DOHH2 (cell line): ENCODE data around the gene HIVEP2.

Experiments
- H3F3A ChIP-seq: fragments of 200-600 bp; sonication (generic), shearing (Covaris generic); 2 replicates; pipeline ENCODE4 v1.6.0; 2016; ENCODE audit warnings: antibody characterized with exemption, mild to moderate bottlenecking; ENCODE audit not compliant: control insufficient read depth, insufficient read depth
- H3K27ac ChIP-seq: fragments of 200-600 bp; sonication (generic); 2 replicates; pipeline ENCODE4 v1.5.1; 2014; ENCODE audit warnings: low read depth, mild to moderate bottlenecking, low read length, moderate library complexity
- H3K27me3 ChIP-seq: fragments of 200-600 bp; sonication (generic); 2 replicates; pipeline ENCODE4 v1.6.1; 2014; ENCODE audit warnings: mild to moderate bottlenecking, low read length, mixed read lengths; ENCODE audit not compliant: control insufficient read depth
- H3K36me3 ChIP-seq: fragments of 200-600 bp; sonication (generic); 2 replicates; pipeline ENCODE4 v1.6.1; 2014; ENCODE audit warnings: mild to moderate bottlenecking, low read length, moderate library complexity, mixed read lengths; ENCODE audit not compliant: control insufficient read depth
- H3K4me1 ChIP-seq: fragments of 200-600 bp; sonication (generic); 2 replicates; pipeline ENCODE4 v1.6.1; 2014; ENCODE audit warnings: mild to moderate bottlenecking, low read length, mixed read lengths; ENCODE audit not compliant: control insufficient read depth
- H3K4me2 ChIP-seq: fragments of 200-600 bp; sonication (generic); 2 replicates; pipeline ENCODE4 v1.6.0; 2014; ENCODE audit warnings: mild to moderate bottlenecking, low read length, moderate library complexity
- H3K4me3 ChIP-seq: fragments of 200-600 bp; sonication (generic); 2 replicates; pipeline ENCODE4 v1.5.1; 2014; ENCODE audit warnings: mild to moderate bottlenecking, low read length, mixed read lengths
- H3K79me2 ChIP-seq: fragments of 200-600 bp; sonication (generic); 2 replicates; pipeline ENCODE4 v1.6.1; 2014; ENCODE audit warnings: mild to moderate bottlenecking, low read length, mixed read lengths; ENCODE audit not compliant: control insufficient read depth
- H3K9me2 ChIP-seq: fragments of 200-600 bp; sonication (generic); replicated peaks from 2 replicates; pipeline ENCODE4 v1.6.1; 2014; ENCODE audit warnings: mild to moderate bottlenecking, low read length, mixed read lengths; ENCODE audit not compliant: control insufficient read depth
- H3K9me3 ChIP-seq: fragments of 200-600 bp; sonication (generic); 2 replicates; pipeline ENCODE4 v1.6.1; 2014; ENCODE audit warnings: antibody characterized with exemption, low read length, mixed read lengths; ENCODE audit not compliant: control insufficient read depth, insufficient read depth
- H4K20me1 ChIP-seq: fragments of 200-600 bp; sonication (generic); 2 replicates; pipeline ENCODE4 v1.6.0; 2014; ENCODE audit warnings: low read depth, mild to moderate bottlenecking, antibody characterized with exemption, low read length, moderate library complexity; ENCODE audit not compliant: control insufficient read depth, insufficient read depth
- EZH2phosphoT487 ChIP-seq: fragments of 200-600 bp; sonication (generic); IDR thresholded peaks from 2 replicates; pipeline ENCODE4 v1.6.1; 2017; ENCODE audit warnings: borderline replicate concordance, mild to moderate bottlenecking, antibody characterized with exemption, low read length, moderate library complexity, mixed read lengths
- TF ChIP-seq, protein P1 (sequence below): fragments of 200-600 bp; sonication (generic); IDR thresholded peaks from one replicate; pipeline ENCODE4 v1.5.1; 2014; ENCODE audit warnings: antibody characterized with exemption, mild to moderate bottlenecking, low read depth, low read length; ENCODE audit not compliant: poor library complexity, severe bottlenecking

HIVEP2 gene

GRCh38 chr6:142708651-142709050, 236.3 kb downstream of the HIVEP2 start:
- TF ChIP-seq EZH2phosphoT487 = no peak
- TF ChIP-seq, protein P1, sequence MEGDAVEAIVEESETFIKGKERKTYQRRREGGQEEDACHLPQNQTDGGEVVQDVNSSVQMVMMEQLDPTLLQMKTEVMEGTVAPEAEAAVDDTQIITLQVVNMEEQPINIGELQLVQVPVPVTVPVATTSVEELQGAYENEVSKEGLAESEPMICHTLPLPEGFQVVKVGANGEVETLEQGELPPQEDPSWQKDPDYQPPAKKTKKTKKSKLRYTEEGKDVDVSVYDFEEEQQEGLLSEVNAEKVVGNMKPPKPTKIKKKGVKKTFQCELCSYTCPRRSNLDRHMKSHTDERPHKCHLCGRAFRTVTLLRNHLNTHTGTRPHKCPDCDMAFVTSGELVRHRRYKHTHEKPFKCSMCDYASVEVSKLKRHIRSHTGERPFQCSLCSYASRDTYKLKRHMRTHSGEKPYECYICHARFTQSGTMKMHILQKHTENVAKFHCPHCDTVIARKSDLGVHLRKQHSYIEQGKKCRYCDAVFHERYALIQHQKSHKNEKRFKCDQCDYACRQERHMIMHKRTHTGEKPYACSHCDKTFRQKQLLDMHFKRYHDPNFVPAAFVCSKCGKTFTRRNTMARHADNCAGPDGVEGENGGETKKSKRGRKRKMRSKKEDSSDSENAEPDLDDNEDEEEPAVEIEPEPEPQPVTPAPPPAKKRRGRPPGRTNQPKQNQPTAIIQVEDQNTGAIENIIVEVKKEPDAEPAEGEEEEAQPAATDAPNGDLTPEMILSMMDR = no peak
- H3K79me2 ChIP-seq = no peaks in the 10 kb centered on the region
- H3K4me3 ChIP-seq = no peak overlapping the region
- no peaks in the 10 kb centered on the region for H3F3A ChIP-seq
- no peaks in the 10 kb centered on the region for H4K20me1 ChIP-seq
- no peaks in the 10 kb centered on the region for H3K4me1 ChIP-seq
- H3K4me2 ChIP-seq = no peak overlapping the region
- H3K27me3 ChIP-seq = no peaks in the 10 kb centered on the region; the same call in 1 of the 2 replicates
- H3K36me3 ChIP-seq = no peaks in the 10 kb centered on the region
- H3K9me2 ChIP-seq = no peaks in the 10 kb centered on the region
- no peaks in the 10 kb centered on the region for H3K9me3 ChIP-seq
- no peak overlapping the region for H3K27ac ChIP-seq

GRCh38 chr6:142707255-142707654, 237.7 kb downstream of the HIVEP2 start:
- H3K4me2 ChIP-seq = no peak overlapping the region
- no peak overlapping the region for H3K27ac ChIP-seq
- H3K4me1 ChIP-seq = peaks cover 6% of the 10 kb centered on the region
- H3F3A ChIP-seq = no peaks in the 10 kb centered on the region
- no peaks in the 10 kb centered on the region for H3K9me2 ChIP-seq
- H4K20me1 ChIP-seq = no peaks in the 10 kb centered on the region
- no peaks in the 10 kb centered on the region; the same call in 1 of the 2 replicates for H3K27me3 ChIP-seq
- no peak overlapping the region for H3K4me3 ChIP-seq
- no peaks in the 10 kb centered on the region for H3K9me3 ChIP-seq
- TF ChIP-seq, protein P1 = no peak
- TF ChIP-seq EZH2phosphoT487 = no peak
- H3K36me3 ChIP-seq = no peaks in the 10 kb centered on the region
- no peaks in the 10 kb centered on the region for H3K79me2 ChIP-seq

GRCh38 chr6:142706210-142706609, 238.8 kb downstream of the HIVEP2 start:
- H3K79me2 ChIP-seq = no peaks in the 10 kb centered on the region
- no peak overlapping the region for H3K4me3 ChIP-seq
- H3K4me1 ChIP-seq = peaks cover 6% of the 10 kb centered on the region
- no peaks in the 10 kb centered on the region for H3K9me2 ChIP-seq
- H3K9me3 ChIP-seq = no peaks in the 10 kb centered on the region
- no peak overlapping the region for H3K4me2 ChIP-seq
- H4K20me1 ChIP-seq = no peaks in the 10 kb centered on the region
- H3F3A ChIP-seq = no peaks in the 10 kb centered on the region
- TF ChIP-seq, protein P1 = no peak
- TF ChIP-seq EZH2phosphoT487 = no peak
- H3K36me3 ChIP-seq = no peaks in the 10 kb centered on the region
- no peaks in the 10 kb centered on the region; the same call in 1 of the 2 replicates for H3K27me3 ChIP-seq
- no peak overlapping the region for H3K27ac ChIP-seq
